ENCODE measurements around the gene FADS6.
"Not testable (repeated sequence)": the region's sequence is repeated elsewhere in the genome, so short reads cannot be mapped to it uniquely, and the experiment has no call there.

FADS6 gene

GRCh38 chr17:74883241-74883745 is 10.1 kb downstream of the FADS6 start:
- DNase-seq = no peak

- DNase-seq = no peak
Observed at GRCh38 chr17:74882517-74883240, 10.8 kb downstream of the FADS6 start.

- no peak for DNase-seq
Observed at GRCh38 chr17:74881073-74881472, 12.4 kb downstream of the FADS6 start.

GRCh38 chr17:74879308-74879707 is 14.1 kb downstream of the FADS6 start:
- no peak for DNase-seq

- DNase-seq = no peak
Observed at GRCh38 chr17:74878658-74879057, 14.8 kb downstream of the FADS6 start.

- no peak for DNase-seq
Observed at GRCh38 chr17:74877592-74878548, 15.6 kb downstream of the FADS6 start.

- DNase-seq = no peak
Observed at GRCh38 chr17:74875977-74876593, 17.3 kb downstream of the FADS6 start.

- no peak for DNase-seq
Observed at GRCh38 chr17:74875155-74875976, 18.1 kb downstream of the FADS6 start.

GRCh38 chr17:74874615-74875037 is 18.8 kb downstream of the FADS6 start:
- no peak for DNase-seq

- DNase-seq = no peak
Observed at GRCh38 chr17:74873874-74874614, 19.4 kb downstream of the FADS6 start.

- DNase-seq = peak; percentile 99
Observed at GRCh38 chr17:74873037-74873873, 20.2 kb downstream of the FADS6 start.

GRCh38 chr17:74872313-74873036 is 21.0 kb downstream of the FADS6 start, which contains the start of gene FDXR:
FDXR (minus strand) TSS chr17:74872994; CDS start chr17:74872944, 50 bp downstream.
- no peak for DNase-seq

- DNase-seq = no peak
Observed at GRCh38 chr17:74871356-74872076, 21.9 kb downstream of the FADS6 start.

GRCh38 chr17:74870512-74870911 is 22.9 kb downstream of the FADS6 start:
- no peak for DNase-seq

- DNase-seq = not testable (repeated sequence)
Observed at GRCh38 chr17:74870028-74870427, 23.4 kb downstream of the FADS6 start.

- no peak for DNase-seq
Observed at GRCh38 chr17:74868908-74869255, 24.6 kb downstream of the FADS6 start.

- no peak for DNase-seq
Observed at GRCh38 chr17:74868251-74868907, 25.1 kb downstream of the FADS6 start.

GRCh38 chr17:74866198-74866835 is 27.1 kb downstream of the FADS6 start:
- no peak for DNase-seq
